Fibroblast of the aortic adventitia (primary cell): Measurements from ENCODE around the gene AMIGO2. TPM values are rescaled to one million over a fixed set of nuclear protein-coding genes. Genes with fewer than 3 reads are reported as not detected.
"Not testable (repeated sequence)": the region's sequence is repeated elsewhere in the genome, so short reads cannot be mapped to it uniquely, and the experiment has no call there.

Experiments used
- DNase-seq: peaks from one replicate; pipeline ENCODE4 v3.0.0-alpha.2; 2010; ENCODE audit warnings: low read depth
- H3K4me3 ChIP-seq: 2 replicates; pipeline ENCODE4 v1.5.1; 2011; ENCODE audit warnings: low read depth, mild to moderate bottlenecking, control low read depth, low read length, moderate library complexity
- CTCF ChIP-seq: IDR thresholded peaks from 2 replicates; pipeline ENCODE4 v1.5.1; 2011; ENCODE audit warnings: mild to moderate bottlenecking, low read length, control low read depth, inconsistent platforms; ENCODE audit not compliant: insufficient read depth
- total RNA-seq: library from RNA; depleted of rRNA; stranded (reverse); fragments of >200 nt; gene quantifications from 2 replicates; pipeline ENCODE4 v1.2.3, GENCODE V29; 2012; ENCODE audit warnings: low replicate concordance

AMIGO2 gene
- total RNA-seq, 1 donor, result 3.7 TPM

- TF ChIP-seq CTCF, result no peak
- no peak for DNase-seq
- no peak overlapping the region for H3K4me3 ChIP-seq
Observed at GRCh38 chr12:47120736-47121135, 41.0 kb upstream of the AMIGO2 start.

- H3K4me3 ChIP-seq, DNase-seq: not testable (repeated sequence)
Observed at GRCh38 chr12:47117305-47117704, 37.5 kb upstream of the AMIGO2 start.

GRCh38 chr12:47114481-47114892, 34.7 kb upstream of the AMIGO2 start:
- DNase-seq, result peak; percentile 14
- H3K4me3 ChIP-seq, result no peak overlapping the region
- no peak for TF ChIP-seq CTCF

GRCh38 chr12:47112679-47113078, 32.9 kb upstream of the AMIGO2 start:
- DNase-seq, result no peak

GRCh38 chr12:47111854-47112253, 32.1 kb upstream of the AMIGO2 start:
- H3K4me3 ChIP-seq, result no peak overlapping the region
- no peak for DNase-seq
- TF ChIP-seq CTCF, result no peak

More at GRCh38 chr12:47112679-47113078, 32.9 kb upstream of the AMIGO2 start:
- H3K4me3 ChIP-seq, result no peak overlapping the region
- no peak for TF ChIP-seq CTCF

GRCh38 chr12:47111392-47111778, 31.6 kb upstream of the AMIGO2 start:
- no peak overlapping the region for H3K4me3 ChIP-seq
- DNase-seq, result no peak
- no peak for TF ChIP-seq CTCF

DNA sequence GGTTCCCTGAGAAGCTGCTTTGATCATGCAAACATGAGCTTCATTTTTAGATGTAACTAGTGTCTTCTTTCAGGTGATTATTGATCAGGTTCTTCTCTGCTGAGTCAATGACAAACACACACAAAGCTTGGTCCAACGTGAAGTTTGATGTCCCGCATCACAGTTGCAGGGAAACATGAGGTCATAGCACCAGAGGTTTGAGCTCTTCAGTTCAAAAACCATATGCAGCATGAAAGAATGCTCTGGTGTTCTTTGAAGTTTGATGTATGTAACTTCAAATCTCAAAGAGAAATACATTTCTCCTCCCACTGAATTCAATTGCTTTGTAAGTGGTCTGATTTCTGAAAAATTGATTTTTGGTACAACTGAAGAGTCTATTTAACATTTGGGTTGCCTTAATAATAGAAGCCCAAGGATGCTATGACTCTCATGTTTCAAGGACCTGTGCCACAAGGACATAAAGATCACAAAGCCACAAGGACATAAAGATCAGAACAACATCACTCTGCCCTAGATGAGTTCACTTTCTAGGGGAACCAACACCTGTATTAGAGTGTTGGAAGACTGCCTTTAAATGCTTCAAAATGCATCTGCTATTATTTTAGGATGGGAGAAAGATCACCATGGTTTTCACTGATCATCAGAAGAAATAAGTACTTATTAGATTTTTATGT, 31.1 kb upstream of the AMIGO2 start:
- no peak for DNase-seq
- no peak for TF ChIP-seq CTCF
- no peak overlapping the region for H3K4me3 ChIP-seq
